GM18907 (cell line): ENCODE results near the gene APBA2.

Experiments
- ATAC-seq: cut with Tn5 transposase; IDR thresholded peaks from one replicate; pipeline ENCODE4 v1.9.1; 2021; ENCODE audit warnings: mild to moderate bottlenecking, moderate library complexity; ENCODE audit not compliant: unreplicated experiment

The APBA2 gene

GRCh38 chr15:28980709-28981350 lies 95.1 kb downstream of the APBA2 start:
- no peak for ATAC-seq

GRCh38 chr15:28981351-28981720 lies 95.6 kb downstream of the APBA2 start:
- no peak for ATAC-seq

GRCh38 chr15:28981921-28982320 lies 96.1 kb downstream of the APBA2 start:
- no peak for ATAC-seq

GRCh38 chr15:28982886-28983285 lies 97.1 kb downstream of the APBA2 start:
- ATAC-seq, result no peak

GRCh38 chr15:28983432-28984311 lies 97.9 kb downstream of the APBA2 start:
- no peak for ATAC-seq

GRCh38 chr15:28984421-28985315 lies 98.9 kb downstream of the APBA2 start:
- no peak for ATAC-seq

GRCh38 chr15:28985316-28985645 lies 99.5 kb downstream of the APBA2 start:
- no peak for ATAC-seq

GRCh38 chr15:28985691-28986090 lies 99.9 kb downstream of the APBA2 start:
- ATAC-seq, result no peak

- ATAC-seq, result no peak
Observed at GRCh38 chr15:28986108-28986507, 100.3 kb downstream of the APBA2 start.

GRCh38 chr15:28986726-28987125 lies 101.0 kb downstream of the APBA2 start:
- no peak for ATAC-seq

GRCh38 chr15:28987337-28987736 lies 101.6 kb downstream of the APBA2 start:
- no peak for ATAC-seq

GRCh38 chr15:28989239-28989830 lies 103.6 kb downstream of the APBA2 start:
- ATAC-seq, result no peak

GRCh38 chr15:28989896-28990295 lies 104.1 kb downstream of the APBA2 start:
- no peak for ATAC-seq

GRCh38 chr15:28990390-28990789 lies 104.6 kb downstream of the APBA2 start:
- ATAC-seq, result no peak

GRCh38 chr15:28991236-28992171 lies 105.7 kb downstream of the APBA2 start:
- ATAC-seq, result no peak

GRCh38 chr15:28992336-28992864 lies 106.6 kb downstream of the APBA2 start:
- no peak for ATAC-seq

GRCh38 chr15:28993051-28993719 lies 107.4 kb downstream of the APBA2 start:
- no peak for ATAC-seq

GRCh38 chr15:28993720-28994053 lies 107.9 kb downstream of the APBA2 start:
- no peak for ATAC-seq

- ATAC-seq, result no peak
Observed at GRCh38 chr15:28994142-28994830, 108.5 kb downstream of the APBA2 start.
